ENCODE results near the gene SCN9A. TPM values are rescaled to one million over a fixed set of nuclear protein-coding genes. Genes with fewer than 3 reads are reported as not detected.

SCN9A gene
- polyA plus RNA-seq, 1 donor from 2014 or later: 10.4 TPM

DNA sequence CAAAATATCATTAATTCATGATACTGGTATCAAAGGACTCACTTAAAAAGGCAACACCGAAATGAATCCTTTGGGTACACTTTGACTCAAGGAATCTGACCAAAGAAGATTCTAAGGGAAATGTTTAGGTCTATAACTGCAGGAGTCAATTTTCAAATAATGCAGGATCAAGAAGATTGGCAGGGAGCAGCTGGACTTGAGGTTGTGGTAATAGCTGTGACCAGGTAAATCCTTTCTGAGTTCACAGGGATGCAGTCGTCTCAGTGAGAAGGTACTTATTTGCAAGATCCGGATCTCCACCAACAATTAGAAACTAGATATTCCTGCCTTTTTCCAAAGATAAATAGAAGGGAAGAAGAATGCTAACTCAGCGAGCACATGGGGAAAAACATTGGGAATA lies 96.9 kb downstream of the SCN9A start:
- Histone ChIP-seq H3K9me3 (ENCODE audit: low read length) (no peaks in the 10 kb centered on the region), H3K9ac (ENCODE audit: low read length) (no peak overlapping the region), H3K9me2 (ENCODE audit: insufficient read depth, low read length) (no peaks in the 10 kb centered on the region), H3K4me2 (ENCODE audit: low read length) (no peak overlapping the region), H4K20me1 (ENCODE audit: insufficient read depth) (no peaks in the 10 kb centered on the region), H3F3A (ENCODE audit: insufficient read depth, low read length, poor library complexity, severe bottlenecking) (no peaks in the 10 kb centered on the region), H3K79me2 (replicated peaks; ENCODE audit: insufficient read depth, low read length) (no peaks in the 10 kb centered on the region), H2AFZ (ENCODE audit: low read depth, low read length) (no peak overlapping the region), H3K36me3 (ENCODE audit: insufficient read depth, low read length) (no peaks in the 10 kb centered on the region), H3K4me3 (ENCODE audit: low read length) (no peak overlapping the region), H3K27ac (ENCODE audit: low read length) (no peak overlapping the region), H3K27me3 (ENCODE audit: insufficient read depth, low read depth, low read length) (no peaks in the 10 kb centered on the region)
- no peak for TF ChIP-seq SMC3 (conservative IDR thresholded peaks at IDR 0.05; ENCODE audit: poor library complexity)
- TF ChIP-seq, protein P1, sequence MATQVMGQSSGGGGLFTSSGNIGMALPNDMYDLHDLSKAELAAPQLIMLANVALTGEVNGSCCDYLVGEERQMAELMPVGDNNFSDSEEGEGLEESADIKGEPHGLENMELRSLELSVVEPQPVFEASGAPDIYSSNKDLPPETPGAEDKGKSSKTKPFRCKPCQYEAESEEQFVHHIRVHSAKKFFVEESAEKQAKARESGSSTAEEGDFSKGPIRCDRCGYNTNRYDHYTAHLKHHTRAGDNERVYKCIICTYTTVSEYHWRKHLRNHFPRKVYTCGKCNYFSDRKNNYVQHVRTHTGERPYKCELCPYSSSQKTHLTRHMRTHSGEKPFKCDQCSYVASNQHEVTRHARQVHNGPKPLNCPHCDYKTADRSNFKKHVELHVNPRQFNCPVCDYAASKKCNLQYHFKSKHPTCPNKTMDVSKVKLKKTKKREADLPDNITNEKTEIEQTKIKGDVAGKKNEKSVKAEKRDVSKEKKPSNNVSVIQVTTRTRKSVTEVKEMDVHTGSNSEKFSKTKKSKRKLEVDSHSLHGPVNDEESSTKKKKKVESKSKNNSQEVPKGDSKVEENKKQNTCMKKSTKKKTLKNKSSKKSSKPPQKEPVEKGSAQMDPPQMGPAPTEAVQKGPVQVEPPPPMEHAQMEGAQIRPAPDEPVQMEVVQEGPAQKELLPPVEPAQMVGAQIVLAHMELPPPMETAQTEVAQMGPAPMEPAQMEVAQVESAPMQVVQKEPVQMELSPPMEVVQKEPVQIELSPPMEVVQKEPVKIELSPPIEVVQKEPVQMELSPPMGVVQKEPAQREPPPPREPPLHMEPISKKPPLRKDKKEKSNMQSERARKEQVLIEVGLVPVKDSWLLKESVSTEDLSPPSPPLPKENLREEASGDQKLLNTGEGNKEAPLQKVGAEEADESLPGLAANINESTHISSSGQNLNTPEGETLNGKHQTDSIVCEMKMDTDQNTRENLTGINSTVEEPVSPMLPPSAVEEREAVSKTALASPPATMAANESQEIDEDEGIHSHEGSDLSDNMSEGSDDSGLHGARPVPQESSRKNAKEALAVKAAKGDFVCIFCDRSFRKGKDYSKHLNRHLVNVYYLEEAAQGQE (IDR thresholded peaks at IDR 0.05; ENCODE audit: borderline replicate concordance): no peak
- no peak for TF ChIP-seq EP300 (conservative IDR thresholded peaks at IDR 0.05; ENCODE audit: poor library complexity, severe bottlenecking)
- no peak for TF ChIP-seq MXI1 (conservative IDR thresholded peaks at IDR 0.05; ENCODE audit: poor library complexity, severe bottlenecking)
- TF ChIP-seq POLR2AphosphoS5 (IDR thresholded peaks at IDR 0.05): no peak
- TF ChIP-seq TAF1 (IDR thresholded peaks at IDR 0.05; ENCODE audit: low read depth): no peak
- TF ChIP-seq, protein P2, sequence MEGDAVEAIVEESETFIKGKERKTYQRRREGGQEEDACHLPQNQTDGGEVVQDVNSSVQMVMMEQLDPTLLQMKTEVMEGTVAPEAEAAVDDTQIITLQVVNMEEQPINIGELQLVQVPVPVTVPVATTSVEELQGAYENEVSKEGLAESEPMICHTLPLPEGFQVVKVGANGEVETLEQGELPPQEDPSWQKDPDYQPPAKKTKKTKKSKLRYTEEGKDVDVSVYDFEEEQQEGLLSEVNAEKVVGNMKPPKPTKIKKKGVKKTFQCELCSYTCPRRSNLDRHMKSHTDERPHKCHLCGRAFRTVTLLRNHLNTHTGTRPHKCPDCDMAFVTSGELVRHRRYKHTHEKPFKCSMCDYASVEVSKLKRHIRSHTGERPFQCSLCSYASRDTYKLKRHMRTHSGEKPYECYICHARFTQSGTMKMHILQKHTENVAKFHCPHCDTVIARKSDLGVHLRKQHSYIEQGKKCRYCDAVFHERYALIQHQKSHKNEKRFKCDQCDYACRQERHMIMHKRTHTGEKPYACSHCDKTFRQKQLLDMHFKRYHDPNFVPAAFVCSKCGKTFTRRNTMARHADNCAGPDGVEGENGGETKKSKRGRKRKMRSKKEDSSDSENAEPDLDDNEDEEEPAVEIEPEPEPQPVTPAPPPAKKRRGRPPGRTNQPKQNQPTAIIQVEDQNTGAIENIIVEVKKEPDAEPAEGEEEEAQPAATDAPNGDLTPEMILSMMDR (IDR thresholded peaks at IDR 0.05; ENCODE audit: poor library complexity, severe bottlenecking): no peak
- TF ChIP-seq RAD21 (conservative IDR thresholded peaks at IDR 0.05): no peak

DNA sequence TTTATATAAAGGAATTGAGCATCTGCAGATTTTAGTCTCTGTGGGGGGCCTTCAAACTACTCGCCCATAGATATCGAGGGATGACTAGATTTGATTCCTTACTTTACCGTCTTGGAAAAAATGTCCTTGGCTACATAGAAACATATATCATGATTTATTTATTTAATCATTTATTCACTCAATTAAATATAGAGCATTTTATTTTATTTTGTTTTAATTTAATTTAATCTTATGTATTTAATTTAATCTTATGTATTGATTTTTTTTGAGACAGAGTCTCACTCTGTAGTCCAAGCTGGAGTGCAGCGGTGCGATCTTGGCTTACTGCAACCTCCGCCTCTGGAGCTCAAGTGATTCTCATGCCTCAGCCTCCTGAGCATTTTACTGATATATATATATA lies 105.4 kb downstream of the SCN9A start:
- Histone ChIP-seq H3K4me2 (ENCODE audit: low read length) (no peak overlapping the region), H3K36me3 (ENCODE audit: insufficient read depth, low read length) (no peaks in the 10 kb centered on the region), H3K79me2 (replicated peaks; ENCODE audit: insufficient read depth, low read length) (no peaks in the 10 kb centered on the region), H3K9me2 (ENCODE audit: insufficient read depth, low read length) (no peaks in the 10 kb centered on the region), H3K27me3 (ENCODE audit: insufficient read depth, low read depth, low read length) (no peaks in the 10 kb centered on the region), H2AFZ (ENCODE audit: low read depth, low read length) (no peak overlapping the region), H3K4me3 (ENCODE audit: low read length) (no peak overlapping the region), H3K27ac (ENCODE audit: low read length) (no peak overlapping the region), H3K9ac (ENCODE audit: low read length) (no peak overlapping the region), H3F3A (ENCODE audit: insufficient read depth, low read length, poor library complexity, severe bottlenecking) (no peaks in the 10 kb centered on the region), H4K20me1 (ENCODE audit: insufficient read depth) (no peaks in the 10 kb centered on the region), H3K9me3 (ENCODE audit: low read length) (no peaks in the 10 kb centered on the region)
- TF ChIP-seq, protein P1 (IDR thresholded peaks at IDR 0.05; ENCODE audit: borderline replicate concordance): no peak
- no peak for TF ChIP-seq POLR2AphosphoS5 (IDR thresholded peaks at IDR 0.05)
- TF ChIP-seq, protein P2 (IDR thresholded peaks at IDR 0.05; ENCODE audit: poor library complexity, severe bottlenecking): no peak
- no peak for TF ChIP-seq SMC3 (conservative IDR thresholded peaks at IDR 0.05; ENCODE audit: poor library complexity)
- no peak for TF ChIP-seq TAF1 (IDR thresholded peaks at IDR 0.05; ENCODE audit: low read depth)
